GM19452 (cell line): ENCODE results near the gene PPP1R18.

ENCODE experiments used
- ATAC-seq: cut with Tn5 transposase; IDR thresholded peaks from one replicate; pipeline ENCODE4 v1.9.1; 2021; ENCODE audit not compliant: unreplicated experiment

Gene PPP1R18

GRCh38 chr6:30689985-30690384 lies 3.5 kb upstream of the PPP1R18 start:
- no peak for ATAC-seq

- ATAC-seq, result no peak
These were observed 2.8 kb upstream of the PPP1R18 start for GRCh38 chr6:30689022-30689865.

DNA sequence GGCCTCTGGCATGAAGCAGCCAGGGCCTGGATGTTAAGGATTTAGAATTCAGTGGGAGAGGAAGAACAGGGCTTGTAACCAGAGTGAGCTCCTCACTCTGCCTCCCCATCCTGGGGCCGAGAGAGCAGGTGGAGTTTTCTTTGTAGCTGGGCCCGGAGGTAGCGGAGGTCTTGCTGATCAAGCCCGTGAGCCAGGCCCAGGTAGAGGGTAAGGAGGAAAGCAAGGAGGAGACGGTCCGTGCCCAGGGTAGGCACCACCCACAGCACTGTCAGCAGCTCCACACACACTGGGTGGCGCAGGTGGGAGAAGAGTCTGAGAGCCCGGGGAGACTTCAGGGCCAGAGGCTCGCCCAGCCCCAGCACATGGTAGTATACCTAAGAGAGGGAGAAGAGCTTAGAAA lies 2.1 kb upstream of the PPP1R18 start:
- no peak for ATAC-seq

DNA sequence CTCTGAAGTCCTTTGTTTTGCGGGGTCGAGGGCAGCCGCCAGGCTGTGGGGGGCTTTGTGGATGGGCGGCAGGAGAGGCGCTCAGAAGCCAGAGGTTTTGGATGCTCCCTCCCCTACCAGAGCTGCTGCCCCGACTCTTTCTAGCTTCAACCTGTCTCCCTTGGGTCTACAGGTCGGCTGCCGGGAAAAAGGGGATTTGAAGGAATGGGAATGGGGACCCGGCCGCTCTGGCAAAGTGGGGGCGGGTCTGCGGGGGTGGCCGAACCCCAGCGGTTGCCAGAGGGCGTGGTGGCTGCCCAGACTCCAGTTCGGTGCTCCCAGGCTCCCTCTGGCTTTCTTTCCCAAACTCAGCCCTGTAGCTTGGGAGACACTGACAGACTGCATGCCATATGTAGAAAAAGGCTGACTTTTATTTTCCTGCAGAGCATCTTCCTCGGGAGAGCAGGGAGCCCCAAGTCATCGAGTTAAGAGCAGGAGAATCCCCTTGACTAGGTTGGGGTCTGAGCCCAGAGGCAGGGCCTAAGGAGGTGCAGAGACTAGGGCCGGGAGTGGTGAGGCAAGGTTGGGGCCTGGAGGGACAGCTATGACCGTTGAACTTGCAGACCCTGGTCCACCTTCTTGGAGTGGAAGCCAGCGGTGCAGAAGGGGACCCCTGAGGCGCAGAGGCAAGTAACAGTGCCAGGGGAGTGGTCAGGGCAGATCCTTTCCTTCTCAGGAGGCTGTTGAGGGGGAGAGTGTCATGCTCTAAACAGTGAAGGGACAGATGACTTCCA lies 1.4 kb upstream of the PPP1R18 start:
- no peak for ATAC-seq

DNA sequence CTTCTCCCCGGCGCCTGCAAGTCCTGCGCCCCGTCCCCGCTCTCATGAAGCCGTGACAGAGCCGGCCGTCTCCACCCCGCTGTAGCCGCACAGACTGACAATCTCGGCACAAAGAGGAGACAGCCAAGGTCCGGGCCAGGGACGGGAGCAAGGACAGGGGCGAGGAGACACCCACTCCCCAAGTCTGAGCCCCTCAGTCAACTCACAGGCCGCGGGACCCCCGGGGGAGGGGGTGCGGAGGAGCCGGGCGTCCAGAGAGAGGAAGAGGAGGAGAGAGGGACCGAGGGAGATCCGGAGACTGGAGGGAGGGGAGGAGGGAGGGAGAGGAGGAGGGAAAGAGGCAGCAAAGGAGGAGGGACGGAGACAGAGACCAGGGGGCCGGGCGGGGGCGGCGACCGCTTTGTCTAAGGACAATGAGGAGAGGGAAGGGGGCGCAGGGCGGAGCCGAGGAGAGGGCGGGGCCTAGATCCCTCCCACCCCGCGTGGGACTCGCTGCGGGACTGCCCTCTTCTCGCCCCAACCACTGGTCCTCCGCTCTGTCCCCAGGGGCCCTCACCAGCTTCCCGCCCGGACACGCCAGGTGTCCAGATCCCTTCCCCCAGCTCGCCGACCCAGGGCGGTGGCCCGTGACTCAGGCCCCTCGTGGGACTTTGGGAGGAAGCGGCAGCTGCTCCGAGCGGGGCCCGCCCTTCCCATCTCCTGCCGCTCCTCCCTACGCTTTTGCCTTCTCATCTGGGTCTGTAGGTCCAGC lies 638 bp upstream of the PPP1R18 start:
- ATAC-seq, result peak; percentile 46

- no peak for ATAC-seq
These were observed 1.1 kb downstream of the PPP1R18 start for GRCh38 chr6:30685157-30686008.

DNA sequence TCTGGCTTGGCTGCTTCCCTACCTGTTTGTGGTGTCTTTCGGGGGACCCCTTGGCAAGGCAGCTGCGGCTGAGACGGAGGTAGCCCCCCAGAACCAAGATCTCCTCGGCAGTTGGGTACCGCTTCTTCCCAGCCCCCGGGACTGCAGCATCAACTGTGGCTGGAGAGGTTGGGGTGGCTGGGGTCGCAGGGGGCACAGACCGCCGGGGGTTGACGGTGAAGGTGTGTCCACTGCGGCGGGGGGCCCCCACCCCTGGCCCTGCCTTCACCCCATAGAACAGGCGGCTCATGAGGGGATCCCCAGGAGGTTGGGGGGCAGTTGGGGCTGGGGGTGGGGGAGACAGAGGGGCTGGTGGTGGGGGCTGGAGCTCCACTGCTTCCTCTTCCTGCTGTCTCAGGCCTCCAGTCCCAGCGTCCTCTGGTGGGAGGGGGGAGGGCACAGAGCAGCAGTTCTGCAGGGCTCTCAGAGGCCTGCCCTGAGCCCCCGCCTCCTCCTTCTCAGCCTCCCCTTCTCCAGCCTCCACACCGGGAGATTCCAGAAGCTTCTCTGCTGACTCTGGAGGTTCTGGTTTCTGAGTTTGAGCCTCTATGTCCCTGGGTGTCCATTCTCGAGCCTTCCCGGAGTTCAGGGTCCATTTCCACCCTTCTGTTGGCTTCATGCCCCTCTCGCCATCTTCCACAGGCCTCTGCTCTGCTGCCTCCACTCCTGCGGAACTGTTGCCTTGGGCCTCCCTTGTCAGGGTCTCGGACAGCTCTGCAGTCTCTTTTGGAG lies 1.9 kb downstream of the PPP1R18 start:
- ATAC-seq, result no peak

GRCh38 chr6:30683980-30684338 lies 2.5 kb downstream of the PPP1R18 start:
- ATAC-seq, result no peak

DNA sequence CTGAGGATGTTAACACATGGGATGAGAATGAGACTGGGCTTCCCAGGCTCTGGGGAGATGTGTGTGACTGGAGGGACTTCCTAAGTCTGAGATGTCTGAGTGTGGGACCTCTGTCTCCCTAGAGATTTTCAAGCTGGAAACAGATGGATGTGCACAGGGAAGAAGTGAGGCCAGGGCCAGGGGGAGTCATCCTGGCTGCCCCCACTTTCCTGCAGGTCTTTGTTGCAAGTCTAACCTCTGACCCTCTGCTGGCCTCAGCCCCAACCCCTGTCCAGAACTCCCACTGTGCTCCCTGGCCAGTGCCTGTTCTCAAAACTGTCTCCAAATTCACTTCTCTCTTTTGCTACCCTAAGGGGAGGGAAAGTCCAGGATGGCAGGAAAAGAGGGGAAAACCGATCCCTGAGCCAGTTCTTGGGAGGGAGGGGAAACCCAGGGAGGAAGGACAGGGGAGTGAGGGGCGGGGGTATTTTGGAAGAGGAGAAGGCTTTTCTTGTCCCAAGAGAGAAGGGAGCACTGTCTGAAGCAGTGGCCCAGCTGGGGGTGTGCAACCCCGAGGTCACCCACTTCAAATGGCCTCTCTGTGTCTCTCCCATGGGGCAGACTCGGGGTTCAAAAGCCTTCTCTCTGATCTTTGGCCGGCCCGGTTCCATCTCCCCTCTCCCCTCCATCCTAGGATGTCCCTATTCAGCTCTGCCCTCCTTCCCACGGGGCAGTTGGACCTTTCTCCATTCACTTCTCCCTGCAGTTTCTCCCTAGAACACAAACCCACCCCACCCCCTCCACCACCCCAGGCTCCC lies 3.1 kb downstream of the PPP1R18 start:
- no peak for ATAC-seq

- peak; percentile 34 for ATAC-seq
These were observed 4.0 kb downstream of the PPP1R18 start for GRCh38 chr6:30682143-30683117.

- no peak for ATAC-seq
These were observed 4.7 kb downstream of the PPP1R18 start for GRCh38 chr6:30681766-30682142.

- no peak for ATAC-seq
These were observed 6.5 kb downstream of the PPP1R18 start for GRCh38 chr6:30679765-30680535.

- no peak for ATAC-seq
These were observed 7.3 kb downstream of the PPP1R18 start for GRCh38 chr6:30678964-30679726.

DNA sequence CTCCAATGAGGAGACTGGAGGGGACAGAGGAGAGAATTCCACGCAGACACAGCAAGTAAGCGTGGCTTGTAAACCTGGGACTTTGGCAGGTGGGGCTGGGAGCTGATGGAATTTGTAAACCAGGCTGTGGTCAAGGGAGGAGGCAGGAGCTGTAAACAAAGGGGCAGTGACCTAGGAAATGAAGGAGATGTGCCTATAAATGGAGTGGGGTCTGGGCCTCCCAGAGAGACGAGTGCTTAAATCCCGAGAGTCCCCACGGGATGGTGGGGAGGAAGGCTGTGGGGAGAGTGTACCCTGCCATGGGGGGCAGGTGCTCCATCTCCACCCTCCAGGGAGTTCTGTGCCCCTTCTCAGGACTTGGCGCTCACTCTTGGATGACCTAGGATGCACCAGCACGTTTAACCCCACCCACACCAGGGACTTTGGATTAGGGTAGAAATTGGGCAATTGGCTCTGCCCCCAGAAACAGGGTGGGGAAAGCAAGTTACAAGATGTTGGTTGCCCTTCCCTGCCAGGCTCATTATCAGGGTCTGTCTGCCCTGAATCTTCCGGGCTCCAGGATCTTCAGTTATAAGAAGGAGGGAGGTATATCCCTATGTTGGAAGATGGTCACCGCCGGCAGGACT lies 9.7 kb downstream of the PPP1R18 start:
- ATAC-seq, result no peak

GRCh38 chr6:30672445-30673253 lies 13.8 kb downstream of the PPP1R18 start, which contains the start of gene DHX16:
TSS of gene DHX16 (minus strand) at chr6:30673006. CDS start at chr6:30672841, 165 bp downstream.
- peak; percentile 76 for ATAC-seq
